Ovary (tissue), 1 donor: ENCODE results near the gene RGP1.

Experiments
- EP300 ChIP-seq: sonication (generic); formaldehyde crosslinking; IDR thresholded peaks from one replicate; pipeline ENCODE4 v1.6.1; 2017; ENCODE audit warnings: antibody characterized with exemption
- POLR2A ChIP-seq: fragments of 450-650 bp; IDR thresholded peaks from one replicate; pipeline ENCODE4 v1.6.1; 2017; ENCODE audit warnings: antibody characterized with exemption, mild to moderate bottlenecking, moderate library complexity

- TF ChIP-seq EP300, result no peak
- TF ChIP-seq POLR2A, result no peak
Observed at GRCh38 chr9:35703906-35704672, 45.0 kb upstream of the RGP1 start.
